Central memory CD8-positive, alpha-beta T cell (primary cell): ENCODE data around the gene MAB21L3.

Experiments used
- ATAC-seq: fragments of 150-1000 bp; cut with Tn5 transposase; replicated peaks from 2 replicates; pipeline ENCODE4 v1.10.0; 2022; ENCODE audit warnings: mild to moderate bottlenecking, moderate FRiP score, moderate number of reproducible peaks; ENCODE audit not compliant: poor library complexity, severe bottlenecking; ENCODE audit errors: extremely low read depth
- DNase-seq, 2 donors: peaks; one replicate each; pipeline ENCODE4 v3.0.0; 2021; ENCODE audit warnings: low spot score in 2 of 2
- H3K27ac Mint-ChIP-seq: one replicate; pipeline ENCODE4 v1.8.0; 2022; ENCODE audit warnings: low read depth, mild to moderate bottlenecking, moderate library complexity, mixed read lengths
- H3K27me3 Mint-ChIP-seq: one replicate; pipeline ENCODE4 v1.8.0; 2022; ENCODE audit warnings: mixed read lengths
- H3K36me3 Mint-ChIP-seq: one replicate; pipeline ENCODE4 v1.8.0; 2022; ENCODE audit warnings: mild to moderate bottlenecking, moderate library complexity, mixed read lengths; ENCODE audit not compliant: insufficient read depth
- H3K4me1 Mint-ChIP-seq: one replicate; pipeline ENCODE4 v1.8.0; 2022; ENCODE audit warnings: mixed read lengths
- H3K4me3 Mint-ChIP-seq: one replicate; pipeline ENCODE4 v1.8.0; 2022; ENCODE audit warnings: mild to moderate bottlenecking, moderate library complexity, mixed read lengths
- H3K9me3 Mint-ChIP-seq: one replicate; pipeline ENCODE4 v1.8.0; 2022; ENCODE audit warnings: mixed read lengths

Gene MAB21L3

GRCh38 chr1:116110567-116111523 lies at the start of gene MAB21L3:
MAB21L3 (plus strand) TSS chr1:116111399; CDS start chr1:116112616, 1,217 bp downstream.
- Mint-ChIP-seq H3K4me3 (no peak within 1 kb of the TSS), H3K9me3 (no peaks in the 10 kb centered on the region), H3K4me1 (no peaks in the 10 kb centered on the region), H3K36me3 (no peaks in the 10 kb centered on the region), H3K27me3 (peaks cover 50% of the 10 kb centered on the region), H3K27ac (no peak within 1 kb of the TSS)
- ATAC-seq = no peak
- DNase-seq = no peak

- Mint-ChIP-seq H3K4me1 (no peaks in the 10 kb centered on the region), H3K9me3 (peaks cover 6% of the 10 kb centered on the region), H3K36me3 (peaks cover 4% of the 10 kb centered on the region), H3K27me3 (peaks cover 20% of the 10 kb centered on the region), H3K27ac (no peak overlapping the region), H3K4me3 (no peak overlapping the region)
- no peak for DNase-seq
- no peak for ATAC-seq
Observed at GRCh38 chr1:116062201-116062600, 49.0 kb upstream of the MAB21L3 start.

GRCh38 chr1:116064616-116065015 lies 46.6 kb upstream of the MAB21L3 start:
- Mint-ChIP-seq H3K36me3 (peaks cover 4% of the 10 kb centered on the region), H3K27me3 (peaks cover 21% of the 10 kb centered on the region), H3K4me3 (no peak overlapping the region), H3K9me3 (no peaks in the 10 kb centered on the region), H3K4me1 (no peaks in the 10 kb centered on the region), H3K27ac (no peak overlapping the region)
- ATAC-seq = no peak
- no peak for DNase-seq

- no peak overlapping the region for H3K4me3 Mint-ChIP-seq
- peaks cover 4% of the 10 kb centered on the region for H3K36me3 Mint-ChIP-seq
- H3K4me1 Mint-ChIP-seq = no peaks in the 10 kb centered on the region
- H3K9me3 Mint-ChIP-seq = no peaks in the 10 kb centered on the region
- DNase-seq (no peak), ATAC-seq (no peak)
- peaks cover 21% of the 10 kb centered on the region for H3K27me3 Mint-ChIP-seq
- H3K27ac Mint-ChIP-seq = no peak overlapping the region
Observed at GRCh38 chr1:116066868-116067565, 44.2 kb upstream of the MAB21L3 start.

GRCh38 chr1:116067566-116067890 lies 43.7 kb upstream of the MAB21L3 start:
- no peak overlapping the region for H3K4me3 Mint-ChIP-seq
- no peaks in the 10 kb centered on the region for H3K9me3 Mint-ChIP-seq
- H3K27ac Mint-ChIP-seq = no peak overlapping the region
- no peaks in the 10 kb centered on the region for H3K4me1 Mint-ChIP-seq
- ATAC-seq (no peak), DNase-seq (no peak)
- peaks cover 4% of the 10 kb centered on the region for H3K36me3 Mint-ChIP-seq
- peaks cover 21% of the 10 kb centered on the region for H3K27me3 Mint-ChIP-seq

- no peak for DNase-seq
- Mint-ChIP-seq H3K27me3 (peaks cover 8% of the 10 kb centered on the region), H3K36me3 (peaks cover 3% of the 10 kb centered on the region), H3K27ac (no peak overlapping the region), H3K9me3 (no peaks in the 10 kb centered on the region), H3K4me3 (no peak overlapping the region), H3K4me1 (no peaks in the 10 kb centered on the region)
- no peak for ATAC-seq
Observed at GRCh38 chr1:116075575-116075974, 35.6 kb upstream of the MAB21L3 start.

GRCh38 chr1:116075990-116076389 lies 35.2 kb upstream of the MAB21L3 start:
- DNase-seq = no peak
- Mint-ChIP-seq H3K27me3 (peaks cover 12% of the 10 kb centered on the region), H3K9me3 (no peaks in the 10 kb centered on the region), H3K27ac (no peak overlapping the region), H3K4me1 (no peaks in the 10 kb centered on the region), H3K36me3 (peaks cover 3% of the 10 kb centered on the region), H3K4me3 (no peak overlapping the region)
- no peak for ATAC-seq

- H3K36me3 Mint-ChIP-seq = peaks cover 2% of the 10 kb centered on the region
- no peaks in the 10 kb centered on the region for H3K4me1 Mint-ChIP-seq
- DNase-seq = no peak
- ATAC-seq = no peak
- H3K4me3 Mint-ChIP-seq = no peak overlapping the region
- H3K9me3 Mint-ChIP-seq = no peaks in the 10 kb centered on the region
- peaks cover 15% of the 10 kb centered on the region for H3K27me3 Mint-ChIP-seq
- H3K27ac Mint-ChIP-seq = no peak overlapping the region
Observed at GRCh38 chr1:116076831-116077230, 34.4 kb upstream of the MAB21L3 start.

- no peak overlapping the region for H3K27ac Mint-ChIP-seq
- H3K36me3 Mint-ChIP-seq = peaks cover 2% of the 10 kb centered on the region
- ATAC-seq (no peak), DNase-seq (no peak)
- H3K9me3 Mint-ChIP-seq = no peaks in the 10 kb centered on the region
- H3K27me3 Mint-ChIP-seq = peaks cover 34% of the 10 kb centered on the region
- no peak overlapping the region for H3K4me3 Mint-ChIP-seq
- H3K4me1 Mint-ChIP-seq = no peaks in the 10 kb centered on the region
Observed at GRCh38 chr1:116078699-116079223, 32.4 kb upstream of the MAB21L3 start.

GRCh38 chr1:116087628-116088027 lies 23.6 kb upstream of the MAB21L3 start:
- H3K36me3 Mint-ChIP-seq = no peaks in the 10 kb centered on the region
- peaks cover 22% of the 10 kb centered on the region for H3K9me3 Mint-ChIP-seq
- H3K4me3 Mint-ChIP-seq = no peak overlapping the region
- no peak overlapping the region for H3K27ac Mint-ChIP-seq
- ATAC-seq = no peak
- no peaks in the 10 kb centered on the region for H3K4me1 Mint-ChIP-seq
- no peak for DNase-seq
- H3K27me3 Mint-ChIP-seq = peaks cover 83% of the 10 kb centered on the region

- H3K27ac Mint-ChIP-seq = no peak overlapping the region
- H3K4me3 Mint-ChIP-seq = no peak overlapping the region
- ATAC-seq (no peak), DNase-seq (no peak)
- H3K27me3 Mint-ChIP-seq = peaks cover 85% of the 10 kb centered on the region
- peaks cover 25% of the 10 kb centered on the region for H3K9me3 Mint-ChIP-seq
- no peaks in the 10 kb centered on the region for H3K4me1 Mint-ChIP-seq
- H3K36me3 Mint-ChIP-seq = no peaks in the 10 kb centered on the region
Observed at GRCh38 chr1:116089870-116090269, 21.3 kb upstream of the MAB21L3 start.

- no peak overlapping the region for H3K27ac Mint-ChIP-seq
- H3K9me3 Mint-ChIP-seq = peaks cover 25% of the 10 kb centered on the region
- peaks cover 91% of the 10 kb centered on the region for H3K27me3 Mint-ChIP-seq
- ATAC-seq (no peak), DNase-seq (no peak)
- no peaks in the 10 kb centered on the region for H3K4me1 Mint-ChIP-seq
- no peaks in the 10 kb centered on the region for H3K36me3 Mint-ChIP-seq
- no peak overlapping the region for H3K4me3 Mint-ChIP-seq
Observed at GRCh38 chr1:116091083-116091482, 20.1 kb upstream of the MAB21L3 start.
